Measurements from ENCODE around the gene CPNE8. TPM values are rescaled to one million over a fixed set of nuclear protein-coding genes. Genes with fewer than 3 reads are reported as not detected.

The CPNE8 gene
- total RNA-seq, 2 experiments from 2014 or later: 1.4 to 1.7 TPM

- Mint-ChIP-seq H3K27ac (no peak overlapping the region), H3K9me3 (no peaks in the 10 kb centered on the region), H3K4me1 (ENCODE audit: low read depth) (no peaks in the 10 kb centered on the region), H3K4me3 (no peak overlapping the region), H3K36me3 (ENCODE audit: low read depth) (no peaks in the 10 kb centered on the region), H3K27me3 (no peaks in the 10 kb centered on the region)
- DNase-seq (no peak), ATAC-seq (no peak)
- POLR2A ChIA-PET: no interaction called here
- no peak for TF ChIP-seq CTCF (IDR thresholded peaks at IDR 0.05)
- intact Hi-C loops (cut with micrococcal nuclease): no loop called here
- CTCF ChIA-PET: interaction anchor here (1.5 kb wide), 1 partner anchor 33 kb away, joined by 3 read pairs; no protein-coding TSS in a partner anchor
Observed at GRCh38 chr12:38682521-38682920, 222.9 kb downstream of the CPNE8 start.

GRCh38 chr12:38669530-38669929, 235.9 kb downstream of the CPNE8 start:
- ChIA-PET CTCF (no interaction called here), POLR2A (no interaction called here)
- DNase-seq (no peak), ATAC-seq (no peak)
- H3K27ac Mint-ChIP-seq: no peak overlapping the region
- no peak for TF ChIP-seq CTCF (IDR thresholded peaks at IDR 0.05)
- no peaks in the 10 kb centered on the region for H3K27me3 Mint-ChIP-seq
- H3K36me3 Mint-ChIP-seq (ENCODE audit: low read depth): no peaks in the 10 kb centered on the region
- intact Hi-C loops (cut with micrococcal nuclease): no loop called here
- no peaks in the 10 kb centered on the region for H3K9me3 Mint-ChIP-seq
- H3K4me3 Mint-ChIP-seq: no peak overlapping the region
- H3K4me1 Mint-ChIP-seq (ENCODE audit: low read depth): no peaks in the 10 kb centered on the region

DNA sequence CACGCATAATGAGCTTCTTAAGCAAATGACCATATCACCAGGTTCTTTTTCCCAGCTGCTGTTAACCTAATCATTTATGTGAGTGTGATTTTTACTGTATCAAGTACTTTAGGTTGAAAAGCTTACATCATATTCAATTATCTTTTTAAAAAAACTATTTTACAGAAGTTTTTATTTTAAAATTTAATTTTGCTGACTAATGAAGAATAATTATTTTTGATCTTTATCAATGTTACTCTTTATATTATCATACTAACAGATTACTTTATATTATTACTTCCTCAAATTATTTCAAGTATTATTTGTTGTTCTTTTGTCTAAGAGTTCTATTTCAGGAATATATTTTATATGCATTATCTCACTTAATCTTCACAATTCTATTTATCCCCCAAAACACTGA, 236.3 kb downstream of the CPNE8 start:
- intact Hi-C loops (cut with micrococcal nuclease): no loop called here
- ChIA-PET POLR2A (no interaction called here), CTCF (no interaction called here)
- no peaks in the 10 kb centered on the region for H3K36me3 Mint-ChIP-seq (ENCODE audit: low read depth)
- no peak overlapping the region for H3K4me3 Mint-ChIP-seq
- no peak overlapping the region for H3K27ac Mint-ChIP-seq
- no peaks in the 10 kb centered on the region for H3K4me1 Mint-ChIP-seq (ENCODE audit: low read depth)
- TF ChIP-seq CTCF (IDR thresholded peaks at IDR 0.05): no peak
- ATAC-seq: no peak
- H3K27me3 Mint-ChIP-seq: no peaks in the 10 kb centered on the region
- no peaks in the 10 kb centered on the region for H3K9me3 Mint-ChIP-seq
- no peak for DNase-seq

GRCh38 chr12:38666425-38666824, 239.0 kb downstream of the CPNE8 start:
- intact Hi-C loops (cut with micrococcal nuclease): no loop called here
- TF ChIP-seq CTCF (IDR thresholded peaks at IDR 0.05): no peak
- DNase-seq (no peak), ATAC-seq (no peak)
- Mint-ChIP-seq H3K4me3 (no peak overlapping the region), H3K36me3 (ENCODE audit: low read depth) (peaks cover 3% of the 10 kb centered on the region), H3K27ac (no peak overlapping the region), H3K27me3 (no peaks in the 10 kb centered on the region), H3K9me3 (peaks cover 13% of the 10 kb centered on the region), H3K4me1 (ENCODE audit: low read depth) (no peaks in the 10 kb centered on the region)
- CTCF ChIA-PET: interaction anchor here (1.4 kb wide), 1 partner anchor 8 kb away, joined by 3 read pairs; no protein-coding TSS in a partner anchor
- POLR2A ChIA-PET: no interaction called here

GRCh38 chr12:38664661-38665269, 240.6 kb downstream of the CPNE8 start:
- Mint-ChIP-seq H3K36me3 (ENCODE audit: low read depth) (peaks cover 3% of the 10 kb centered on the region), H3K27ac (no peak overlapping the region), H3K27me3 (no peaks in the 10 kb centered on the region), H3K9me3 (peaks cover 21% of the 10 kb centered on the region), H3K4me3 (no peak overlapping the region), H3K4me1 (ENCODE audit: low read depth) (no peaks in the 10 kb centered on the region)
- CTCF ChIA-PET: no interaction called here
- peak; percentile 34 for TF ChIP-seq CTCF (IDR thresholded peaks at IDR 0.05)
- ATAC-seq: no peak
- DNase-seq: no peak
- intact Hi-C loops (cut with micrococcal nuclease): no loop called here
- POLR2A ChIA-PET: no interaction called here

All from activated CD8-positive, alpha-beta T cell treated with anti-CD3 and anti-CD28 coated beads for 36 hours (primary cell).